ENCODE results near the gene ADRA2C. TPM values are rescaled to one million over a fixed set of nuclear protein-coding genes. Genes with fewer than 3 reads are reported as not detected.
A peak's percentile ranks its signal among the peaks of the same experiment; 100 is the strongest.

The ADRA2C gene
- total and polyA plus RNA-seq, 2 of the 13 experiments (the other 11 are each of a cell fraction or from before 2014, with no cell fraction given), result 15.4 to 69.7 TPM

- TF ChIP-seq, protein P1, sequence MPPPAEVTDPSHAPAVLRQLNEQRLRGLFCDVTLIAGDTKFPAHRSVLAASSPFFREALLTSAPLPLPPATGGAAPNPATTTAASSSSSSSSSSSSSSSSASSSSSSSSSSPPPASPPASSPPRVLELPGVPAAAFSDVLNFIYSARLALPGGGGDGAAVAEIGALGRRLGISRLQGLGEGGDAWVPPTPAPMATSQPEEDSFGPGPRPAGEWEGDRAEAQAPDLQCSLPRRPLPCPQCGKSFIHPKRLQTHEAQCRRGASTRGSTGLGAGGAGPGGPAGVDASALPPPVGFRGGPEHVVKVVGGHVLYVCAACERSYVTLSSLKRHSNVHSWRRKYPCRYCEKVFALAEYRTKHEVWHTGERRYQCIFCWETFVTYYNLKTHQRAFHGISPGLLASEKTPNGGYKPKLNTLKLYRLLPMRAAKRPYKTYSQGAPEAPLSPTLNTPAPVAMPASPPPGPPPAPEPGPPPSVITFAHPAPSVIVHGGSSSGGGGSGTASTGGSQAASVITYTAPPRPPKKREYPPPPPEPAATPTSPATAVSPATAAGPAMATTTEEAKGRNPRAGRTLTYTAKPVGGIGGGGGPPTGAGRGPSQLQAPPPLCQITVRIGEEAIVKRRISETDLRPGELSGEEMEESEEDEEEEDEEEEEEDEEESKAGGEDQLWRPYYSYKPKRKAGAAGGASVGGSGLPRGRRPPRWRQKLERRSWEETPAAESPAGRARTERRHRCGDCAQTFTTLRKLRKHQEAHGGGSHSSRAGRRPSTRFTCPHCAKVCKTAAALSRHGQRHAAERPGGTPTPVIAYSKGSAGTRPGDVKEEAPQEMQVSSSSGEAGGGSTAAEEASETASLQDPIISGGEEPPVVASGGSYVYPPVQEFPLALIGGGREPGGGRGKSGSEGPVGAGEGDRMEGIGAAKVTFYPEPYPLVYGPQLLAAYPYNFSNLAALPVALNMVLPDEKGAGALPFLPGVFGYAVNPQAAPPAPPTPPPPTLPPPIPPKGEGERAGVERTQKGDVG (CRISPR knock-in tag; IDR thresholded peaks at IDR 0.05; ENCODE audit: borderline replicate concordance), result peak; percentile 86
- TF ChIP-seq ZNF337 (CRISPR knock-in tag; IDR thresholded peaks at IDR 0.05; ENCODE audit: borderline replicate concordance, low read depth), result no peak
- TF ChIP-seq ZNF207 (IDR thresholded peaks at IDR 0.05; ENCODE audit: borderline replicate concordance), result no peak
- TF ChIP-seq, protein P2, sequence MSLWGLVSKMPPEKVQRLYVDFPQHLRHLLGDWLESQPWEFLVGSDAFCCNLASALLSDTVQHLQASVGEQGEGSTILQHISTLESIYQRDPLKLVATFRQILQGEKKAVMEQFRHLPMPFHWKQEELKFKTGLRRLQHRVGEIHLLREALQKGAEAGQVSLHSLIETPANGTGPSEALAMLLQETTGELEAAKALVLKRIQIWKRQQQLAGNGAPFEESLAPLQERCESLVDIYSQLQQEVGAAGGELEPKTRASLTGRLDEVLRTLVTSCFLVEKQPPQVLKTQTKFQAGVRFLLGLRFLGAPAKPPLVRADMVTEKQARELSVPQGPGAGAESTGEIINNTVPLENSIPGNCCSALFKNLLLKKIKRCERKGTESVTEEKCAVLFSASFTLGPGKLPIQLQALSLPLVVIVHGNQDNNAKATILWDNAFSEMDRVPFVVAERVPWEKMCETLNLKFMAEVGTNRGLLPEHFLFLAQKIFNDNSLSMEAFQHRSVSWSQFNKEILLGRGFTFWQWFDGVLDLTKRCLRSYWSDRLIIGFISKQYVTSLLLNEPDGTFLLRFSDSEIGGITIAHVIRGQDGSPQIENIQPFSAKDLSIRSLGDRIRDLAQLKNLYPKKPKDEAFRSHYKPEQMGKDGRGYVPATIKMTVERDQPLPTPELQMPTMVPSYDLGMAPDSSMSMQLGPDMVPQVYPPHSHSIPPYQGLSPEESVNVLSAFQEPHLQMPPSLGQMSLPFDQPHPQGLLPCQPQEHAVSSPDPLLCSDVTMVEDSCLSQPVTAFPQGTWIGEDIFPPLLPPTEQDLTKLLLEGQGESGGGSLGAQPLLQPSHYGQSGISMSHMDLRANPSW (CRISPR knock-in tag; IDR thresholded peaks at IDR 0.05; ENCODE audit: borderline replicate concordance), result no peak
- TF ChIP-seq PHF20 (CRISPR knock-in tag; IDR thresholded peaks at IDR 0.05), result no peak
- peak; percentile 20; the same call in 1 of the 2 replicates for TF ChIP-seq CTCF (CRISPR knock-in tag; IDR thresholded peaks at IDR 0.05)
- TF ChIP-seq ZNF281 (CRISPR knock-in tag; IDR thresholded peaks at IDR 0.05; ENCODE audit: borderline replicate concordance), result no peak
- no peak for TF ChIP-seq KMT2B (CRISPR knock-in tag; IDR thresholded peaks at IDR 0.05)
- TF ChIP-seq ZNF225 (CRISPR knock-in tag; IDR thresholded peaks at IDR 0.05), result 0 out of 2 replicates have a peak, but pooled peaks have one; percentile 51
- TF ChIP-seq ZNF501 (CRISPR knock-in tag; IDR thresholded peaks at IDR 0.05), result no peak
- TF ChIP-seq, protein P3, sequence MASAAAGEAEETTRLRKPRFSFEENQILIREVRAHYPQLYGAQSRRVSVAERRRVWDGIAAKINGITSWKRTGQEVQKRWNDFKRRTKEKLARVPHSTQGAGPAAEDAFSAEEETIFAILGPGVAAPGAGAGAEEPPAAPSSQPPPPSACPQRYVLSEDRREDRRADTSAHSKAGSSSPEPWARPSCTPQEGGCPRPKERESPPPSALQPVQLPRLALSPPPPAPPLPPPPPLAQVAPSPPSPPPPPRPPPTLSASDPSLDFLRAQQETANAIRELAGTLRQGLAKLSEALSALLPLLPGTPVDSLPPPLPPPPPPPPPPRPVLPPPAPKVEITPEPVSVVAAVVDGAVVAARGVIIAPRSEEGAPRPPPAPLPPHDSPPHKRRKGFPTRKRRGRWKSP (CRISPR knock-in tag; IDR thresholded peaks at IDR 0.05), result no peak
- TF ChIP-seq ARHGAP35 (CRISPR knock-in tag; IDR thresholded peaks at IDR 0.05; ENCODE audit: borderline replicate concordance), result peak; percentile 31; the same call in 1 of the 2 replicates
- TF ChIP-seq ZNF331 (CRISPR knock-in tag; IDR thresholded peaks at IDR 0.05), result no peak
- no peak for TF ChIP-seq CAMTA2 (CRISPR knock-in tag; IDR thresholded peaks at IDR 0.05; ENCODE audit: borderline replicate concordance)
- 0 out of 2 replicates have a peak, but pooled peaks have one; percentile 24 for TF ChIP-seq RXRA (CRISPR knock-in tag; IDR thresholded peaks at IDR 0.05)
- no peak for TF ChIP-seq PTBP1 (IDR thresholded peaks at IDR 0.05; ENCODE audit: low read depth, low read length, poor library complexity, severe bottlenecking)
Observed at GRCh38 chr4:3766785-3767569, 792 bp downstream of the ADRA2C start (continued).

Data from HepG2 (cell line).